ENCODE data around the gene HOXA10.

HOXA10 gene

GRCh38 chr7:27143023-27143949 lies 30.8 kb downstream of the HOXA10 start, which contains the start of gene HOXA5:
HOXA5 (minus strand) TSS chr7:27143681; CDS start chr7:27143607, 74 bp downstream.
- no peak for TF ChIP-seq EZH2phosphoT487 (IDR thresholded peaks at IDR 0.05; ENCODE audit: low read depth)
- TF ChIP-seq CTCF (IDR thresholded peaks at IDR 0.05; ENCODE audit: low read depth, low read length), result peak; percentile 72
- Histone ChIP-seq H3K4me2 (ENCODE audit: low read length) (peak within 1 kb of the TSS; percentile 96), H3K27ac (ENCODE audit: low read length) (no peak within 1 kb of the TSS), H3K4me3 (ENCODE audit: low read length) (peak within 1 kb of the TSS; percentile 88), H4K20me1 (ENCODE audit: insufficient read depth, low read length) (no peaks in the 10 kb centered on the region), H3K36me3 (replicated peaks; ENCODE audit: low read depth, low read length) (no peaks in the 10 kb centered on the region), H3K79me2 (ENCODE audit: low read length) (no peaks in the 10 kb centered on the region; the same call in 1 of the 2 replicates), H3K9ac (ENCODE audit: low read length) (peak within 1 kb of the TSS; percentile 57), H3K4me1 (ENCODE audit: low read length) (0 out of 2 replicates have a peak, but pooled peaks cover 3% of the 10 kb centered on the region), H2AFZ (ENCODE audit: low read depth, low read length) (no peak within 1 kb of the TSS; the same call in 1 of the 2 replicates), H3K9me3 (ENCODE audit: insufficient read depth, low read length) (no peaks in the 10 kb centered on the region), H3K27me3 (ENCODE audit: low read depth, low read length) (no peaks in the 10 kb centered on the region; the same call in 1 of the 2 replicates)

GRCh38 chr7:27142580-27143022 lies 31.5 kb downstream of the HOXA10 start:
- Histone ChIP-seq H3K79me2 (ENCODE audit: low read length) (no peaks in the 10 kb centered on the region), H3K9ac (ENCODE audit: low read length) (peak overlapping the region; percentile 57), H3K4me3 (ENCODE audit: low read length) (peak overlapping the region; percentile 88), H4K20me1 (ENCODE audit: insufficient read depth, low read length) (no peaks in the 10 kb centered on the region), H3K9me3 (ENCODE audit: insufficient read depth, low read length) (no peaks in the 10 kb centered on the region), H3K27ac (ENCODE audit: low read length) (no peak overlapping the region), H2AFZ (ENCODE audit: low read depth, low read length) (no peak overlapping the region; the same call in 1 of the 2 replicates), H3K4me1 (ENCODE audit: low read length) (0 out of 2 replicates have a peak, but pooled peaks cover 3% of the 10 kb centered on the region), H3K27me3 (ENCODE audit: low read depth, low read length) (peaks cover 5% of the 10 kb centered on the region), H3K4me2 (ENCODE audit: low read length) (peak overlapping the region; percentile 96), H3K36me3 (replicated peaks; ENCODE audit: low read depth, low read length) (no peaks in the 10 kb centered on the region)
- no peak for TF ChIP-seq CTCF (IDR thresholded peaks at IDR 0.05; ENCODE audit: low read depth, low read length)
- TF ChIP-seq EZH2phosphoT487 (IDR thresholded peaks at IDR 0.05; ENCODE audit: low read depth), result no peak

- H3K9me3 ChIP-seq (ENCODE audit: insufficient read depth, low read length), result no peaks in the 10 kb centered on the region
- H3K27me3 ChIP-seq (ENCODE audit: low read depth, low read length), result peaks cover 6% of the 10 kb centered on the region
- no peak overlapping the region for H3K27ac ChIP-seq (ENCODE audit: low read length)
- TF ChIP-seq CTCF (IDR thresholded peaks at IDR 0.05; ENCODE audit: low read depth, low read length) (no peak), EZH2phosphoT487 (IDR thresholded peaks at IDR 0.05; ENCODE audit: low read depth) (no peak)
- H3K36me3 ChIP-seq (replicated peaks; ENCODE audit: low read depth, low read length), result no peaks in the 10 kb centered on the region
- peak overlapping the region; percentile 96 for H3K4me2 ChIP-seq (ENCODE audit: low read length)
- H3K4me1 ChIP-seq (ENCODE audit: low read length), result 0 out of 2 replicates have a peak, but pooled peaks cover 3% of the 10 kb centered on the region
- no peak overlapping the region for H2AFZ ChIP-seq (ENCODE audit: low read depth, low read length)
- H4K20me1 ChIP-seq (ENCODE audit: insufficient read depth, low read length), result no peaks in the 10 kb centered on the region
- peak overlapping the region; percentile 88 for H3K4me3 ChIP-seq (ENCODE audit: low read length)
- no peaks in the 10 kb centered on the region for H3K79me2 ChIP-seq (ENCODE audit: low read length)
- peak overlapping the region; percentile 57 for H3K9ac ChIP-seq (ENCODE audit: low read length)
Measured at GRCh38 chr7:27141923-27142579, 32.1 kb downstream of the HOXA10 start.
